Astrocyte (in vitro differentiated cells and primary cell): ENCODE data around the gene WDR27.

Experiments
- EZH2 ChIP-seq: IDR thresholded peaks from 2 replicates; pipeline ENCODE4 v1.6.1; 2012; ENCODE audit warnings: mild to moderate bottlenecking, low read length, inconsistent platforms; ENCODE audit not compliant: insufficient read depth
- TF ChIP-seq, protein P1 (sequence below): IDR thresholded peaks from 2 replicates; pipeline ENCODE4 v1.5.1; 2011; ENCODE audit warnings: low read depth, mild to moderate bottlenecking, inconsistent platforms, low read length, moderate library complexity; ENCODE audit not compliant: insufficient read depth

DNA sequence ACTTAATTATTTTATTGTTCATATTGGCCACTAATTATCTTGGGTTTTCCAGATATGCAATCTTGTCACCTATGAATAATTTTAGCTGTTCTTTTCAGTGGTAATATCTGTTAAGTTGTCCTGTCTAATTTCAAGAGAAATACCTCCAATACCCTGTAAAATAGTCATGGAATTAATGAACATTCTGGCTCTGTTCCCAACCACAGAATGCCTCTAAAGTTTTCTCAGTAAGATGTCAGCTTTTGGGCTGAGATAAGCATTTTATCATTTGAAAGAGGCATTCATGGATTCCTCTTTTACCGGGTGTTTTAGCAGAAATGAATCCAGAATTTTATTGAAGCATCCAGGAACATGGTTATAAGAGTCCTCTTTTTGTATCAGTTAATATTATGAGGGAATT, 109.3 kb downstream of the WDR27 start:
- no peak for TF ChIP-seq EZH2
- TF ChIP-seq, protein P1, sequence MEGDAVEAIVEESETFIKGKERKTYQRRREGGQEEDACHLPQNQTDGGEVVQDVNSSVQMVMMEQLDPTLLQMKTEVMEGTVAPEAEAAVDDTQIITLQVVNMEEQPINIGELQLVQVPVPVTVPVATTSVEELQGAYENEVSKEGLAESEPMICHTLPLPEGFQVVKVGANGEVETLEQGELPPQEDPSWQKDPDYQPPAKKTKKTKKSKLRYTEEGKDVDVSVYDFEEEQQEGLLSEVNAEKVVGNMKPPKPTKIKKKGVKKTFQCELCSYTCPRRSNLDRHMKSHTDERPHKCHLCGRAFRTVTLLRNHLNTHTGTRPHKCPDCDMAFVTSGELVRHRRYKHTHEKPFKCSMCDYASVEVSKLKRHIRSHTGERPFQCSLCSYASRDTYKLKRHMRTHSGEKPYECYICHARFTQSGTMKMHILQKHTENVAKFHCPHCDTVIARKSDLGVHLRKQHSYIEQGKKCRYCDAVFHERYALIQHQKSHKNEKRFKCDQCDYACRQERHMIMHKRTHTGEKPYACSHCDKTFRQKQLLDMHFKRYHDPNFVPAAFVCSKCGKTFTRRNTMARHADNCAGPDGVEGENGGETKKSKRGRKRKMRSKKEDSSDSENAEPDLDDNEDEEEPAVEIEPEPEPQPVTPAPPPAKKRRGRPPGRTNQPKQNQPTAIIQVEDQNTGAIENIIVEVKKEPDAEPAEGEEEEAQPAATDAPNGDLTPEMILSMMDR = no peak
